Fibroblast of upper back skin (primary cell): ENCODE measurements around the gene TDRD9.
A peak's percentile ranks its signal among the peaks of the same experiment; 100 is the strongest.

ENCODE experiments used
- DNase-seq: peaks from one replicate; pipeline ENCODE4 v3.0.0-alpha.2; 2013

TDRD9 gene

DNA sequence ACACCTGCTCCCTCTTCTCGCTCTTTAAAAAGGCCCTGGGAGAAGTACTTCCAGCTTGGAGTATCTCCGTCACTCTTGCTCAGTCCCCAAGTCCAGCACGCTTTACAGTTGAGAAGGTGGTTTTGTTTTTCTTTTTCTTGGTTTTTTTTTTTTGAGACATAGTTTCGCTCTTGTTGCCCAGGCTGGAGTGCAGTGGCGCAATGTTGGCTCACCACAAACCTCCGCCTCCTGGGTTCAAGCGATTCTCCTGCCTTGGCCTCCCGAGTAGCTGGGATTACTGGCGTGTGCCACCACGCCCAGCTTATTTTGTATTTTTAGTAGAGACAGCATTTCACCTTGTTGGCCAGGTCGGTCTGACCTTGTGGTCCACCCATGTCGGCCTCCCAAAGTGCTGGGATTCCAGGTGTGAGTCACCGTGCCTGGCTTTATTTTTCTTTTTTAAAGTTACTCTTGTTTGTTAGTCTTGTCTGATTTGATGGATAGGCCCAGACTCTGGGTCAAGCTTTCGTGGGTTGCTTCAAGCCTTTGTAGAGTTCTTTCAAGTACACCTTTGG, 1.9 kb downstream of the TDRD9 start:
- DNase-seq = no peak

DNA sequence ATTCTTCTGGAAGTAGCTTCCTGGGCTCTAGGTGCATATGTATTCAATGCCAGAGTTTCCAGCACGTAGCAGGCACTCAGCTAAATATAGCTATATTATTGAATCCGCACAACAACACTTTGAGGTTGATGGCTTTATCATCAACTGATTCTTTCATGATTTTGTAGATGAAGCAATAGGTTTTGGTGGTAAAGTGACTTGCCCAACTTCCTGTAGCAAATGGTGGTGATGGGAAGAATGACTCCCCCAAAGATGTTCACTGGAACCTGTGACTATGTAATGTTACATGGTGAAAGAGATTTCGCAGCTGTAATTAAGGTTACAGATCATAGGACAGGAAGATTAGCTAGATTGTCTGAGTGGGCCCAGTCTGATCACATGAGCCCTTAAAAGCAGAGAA, 3.2 kb downstream of the TDRD9 start:
- no peak for DNase-seq

DNA sequence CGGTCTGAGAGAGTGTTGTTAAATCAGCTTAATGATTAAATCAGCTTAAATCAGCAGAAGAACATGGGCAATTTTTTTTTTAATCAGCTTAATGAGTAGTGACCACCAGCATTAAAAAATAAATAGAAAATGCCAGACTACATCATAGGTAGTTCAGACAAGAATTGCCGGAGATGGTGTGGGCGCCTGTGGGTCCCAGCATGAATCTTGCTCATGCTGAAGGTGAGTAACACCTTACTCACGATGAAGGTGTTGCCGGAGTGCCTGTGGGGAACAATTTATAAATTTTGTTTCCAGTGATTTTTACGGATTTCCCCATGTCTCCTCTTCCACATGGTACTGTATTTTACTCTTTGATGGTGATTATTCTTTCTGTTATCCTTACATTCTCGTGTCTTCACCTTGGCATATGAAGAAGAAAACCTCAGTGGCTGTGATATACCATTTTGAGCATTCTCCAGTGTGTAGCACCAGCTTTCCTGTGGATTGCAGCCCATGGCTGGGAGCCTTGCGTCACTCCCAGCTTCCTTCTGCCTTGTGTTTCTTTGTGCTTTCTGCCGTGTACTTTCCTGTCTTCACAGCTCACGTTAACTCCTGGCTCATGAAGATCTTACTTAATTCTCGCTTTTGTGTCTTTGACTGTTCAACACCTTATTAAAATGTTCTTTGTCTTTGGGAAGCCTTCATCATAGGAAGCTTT, 4.7 kb downstream of the TDRD9 start:
- DNase-seq = no peak

DNA sequence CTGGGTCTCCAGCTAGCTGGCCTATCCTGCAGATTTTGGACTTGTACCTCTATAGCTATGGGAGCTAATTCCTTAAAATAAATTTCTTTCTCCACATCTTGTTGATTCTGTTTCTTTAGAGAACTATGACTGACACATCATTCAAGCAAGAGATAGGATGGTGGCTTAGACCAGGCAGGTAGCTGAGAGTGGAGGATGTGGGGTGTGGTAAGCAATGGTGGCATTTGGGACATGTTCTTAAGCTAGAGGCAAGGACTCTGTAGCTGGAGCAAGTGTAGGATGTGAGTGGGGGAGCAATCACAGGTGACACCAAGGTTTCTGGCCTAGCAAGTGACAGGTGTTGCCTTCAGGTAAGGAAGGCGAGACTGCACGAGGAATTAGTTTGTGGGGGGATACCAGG, 6.8 kb downstream of the TDRD9 start:
- DNase-seq = no peak

DNA sequence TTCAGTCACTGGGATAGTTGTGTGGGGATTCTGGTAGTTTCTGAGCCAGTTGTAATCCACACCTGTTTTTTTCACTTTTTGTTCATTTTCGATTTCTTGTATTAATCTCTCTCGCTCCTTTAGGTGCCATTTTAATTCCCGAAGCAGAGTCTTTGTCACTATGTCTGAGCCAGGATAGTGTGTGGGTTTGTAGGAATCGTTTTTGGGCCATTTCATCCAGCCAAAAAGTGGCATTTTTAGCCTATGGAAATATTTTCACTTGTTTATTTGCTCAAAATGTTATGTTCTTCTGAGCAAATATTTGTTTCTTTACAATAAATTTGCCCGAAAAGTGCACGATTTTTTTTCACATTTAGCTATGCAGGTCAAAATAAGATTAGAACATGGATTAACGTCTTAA, 13.2 kb downstream of the TDRD9 start:
- no peak for DNase-seq

DNA sequence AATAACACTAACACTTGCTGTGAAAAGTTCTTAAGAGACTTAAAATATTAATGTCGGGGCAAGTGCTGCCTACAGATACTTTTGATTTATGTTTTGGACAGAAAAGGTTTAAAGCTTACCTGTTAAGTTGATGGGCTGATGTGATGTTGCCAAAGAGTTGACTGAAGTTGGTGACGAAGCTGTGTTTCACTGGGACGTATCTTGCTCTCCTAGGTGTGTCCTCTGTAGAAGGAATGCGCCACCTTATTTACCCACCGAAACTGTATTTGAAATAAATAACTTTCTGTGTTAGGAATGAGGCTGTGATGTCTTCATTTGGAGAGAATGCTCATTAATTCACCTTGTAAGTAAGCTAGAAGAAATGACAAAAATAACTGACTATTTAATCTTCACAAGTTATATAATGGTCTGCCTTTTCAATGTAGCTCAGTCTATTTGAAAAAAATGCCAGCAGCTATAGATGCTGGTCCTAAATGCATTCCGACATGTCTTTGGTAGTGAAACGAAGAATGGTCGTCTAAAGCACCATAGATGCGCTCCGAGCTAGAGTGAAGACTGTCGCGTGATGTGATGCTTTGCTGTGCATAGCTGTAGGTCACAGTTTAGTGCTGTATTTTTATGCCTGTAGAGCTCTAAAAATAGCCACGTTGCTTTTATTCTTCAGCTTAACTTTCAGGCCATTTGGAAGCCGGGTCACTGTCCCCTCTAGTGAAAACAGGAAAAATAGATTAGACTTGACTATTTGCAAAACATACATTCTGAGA, 13.9 kb downstream of the TDRD9 start, which contains the start of gene RD3L:
TSS of gene RD3L (minus strand) at position 557 of the 764 bp plus-strand sequence. CDS start 834 bp downstream, outside the sequence.
- DNase-seq = no peak

DNA sequence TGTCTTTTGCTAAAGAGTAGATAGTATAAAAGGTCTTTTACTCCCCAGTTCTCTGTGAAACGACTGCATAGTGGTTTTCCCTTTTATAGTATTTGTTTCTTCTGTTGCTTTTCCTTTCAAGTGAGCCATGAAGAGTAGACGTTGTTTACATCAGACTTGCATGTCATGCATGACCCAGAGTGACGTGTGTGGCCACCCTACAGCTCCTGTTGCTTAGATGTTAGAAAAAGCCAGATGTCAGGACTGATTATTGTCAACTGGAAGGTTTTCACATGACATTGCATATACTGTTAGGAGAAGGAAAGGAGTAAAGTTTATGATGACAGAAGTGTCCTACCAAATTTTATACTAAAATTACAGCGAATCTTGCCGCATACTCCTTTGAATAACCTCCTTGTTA, 15.4 kb downstream of the TDRD9 start:
- no peak for DNase-seq

DNA sequence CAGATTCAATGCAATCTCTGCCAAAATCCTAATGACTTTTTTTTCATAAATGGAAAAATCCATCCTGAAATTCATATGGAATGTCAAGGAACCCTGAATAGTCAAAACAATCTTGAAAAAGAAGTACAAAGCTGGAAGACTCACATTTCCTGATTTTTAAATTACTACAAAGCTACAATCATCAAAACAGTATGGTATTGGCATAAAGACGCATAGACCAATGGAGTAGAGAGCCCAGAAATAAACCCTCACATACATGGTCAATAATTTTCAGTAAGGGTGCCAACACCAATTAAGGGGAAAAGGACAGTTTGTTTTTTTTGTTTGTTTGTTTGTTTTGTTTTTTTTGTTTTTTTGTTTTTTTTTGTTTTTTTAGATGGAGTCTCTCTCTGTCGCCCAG, 18.7 kb downstream of the TDRD9 start:
- no peak for DNase-seq

DNA sequence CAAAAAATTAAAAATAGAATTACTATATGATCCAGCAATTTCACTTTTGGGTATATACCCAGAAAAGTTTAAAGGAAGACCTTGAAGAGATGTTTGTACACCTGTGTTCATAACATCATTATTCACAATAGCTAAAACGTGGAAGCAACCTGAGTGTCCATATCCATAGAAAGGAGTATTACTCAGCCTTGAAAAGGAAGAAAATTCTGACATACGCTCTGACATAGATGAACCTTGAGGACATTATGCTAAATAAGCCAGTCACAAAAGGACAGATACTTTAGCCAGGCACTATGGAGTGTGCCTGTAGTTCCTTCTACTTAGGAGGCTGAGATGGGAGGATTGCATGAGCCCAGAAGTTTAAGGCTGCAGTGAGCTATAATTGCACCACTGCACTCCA, 20.2 kb downstream of the TDRD9 start:
- DNase-seq = no peak

DNA sequence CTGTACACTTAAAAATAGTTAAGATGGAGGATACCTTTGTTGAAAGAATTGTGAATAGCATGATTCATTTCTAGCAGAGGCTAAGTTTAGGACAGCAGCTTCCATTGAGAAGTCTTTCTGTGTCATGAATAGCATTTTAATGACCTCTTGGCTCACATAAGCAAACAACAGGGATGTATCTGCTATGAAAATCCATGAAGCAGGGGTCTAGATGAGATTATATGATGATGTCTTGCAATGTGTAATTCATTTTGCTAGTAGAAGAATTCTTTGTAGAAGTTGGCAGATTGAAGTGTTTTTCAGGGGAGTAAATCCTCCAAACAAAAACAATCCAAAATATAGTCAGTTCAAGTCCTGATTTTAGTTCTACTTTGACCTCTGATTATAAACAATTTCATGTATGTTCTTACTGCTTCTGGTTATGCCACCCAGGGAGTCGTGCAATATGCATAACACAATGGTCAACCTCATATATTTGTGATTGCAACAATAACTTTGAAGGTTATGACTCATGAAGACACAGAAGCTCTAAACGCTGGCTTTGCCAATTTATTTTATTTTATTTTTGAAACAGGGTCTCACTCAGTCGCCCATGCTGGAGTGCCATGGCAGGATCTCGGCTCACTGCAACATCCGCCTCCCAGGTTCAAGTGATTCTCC, 21.0 kb downstream of the TDRD9 start:
- no peak for DNase-seq

DNA sequence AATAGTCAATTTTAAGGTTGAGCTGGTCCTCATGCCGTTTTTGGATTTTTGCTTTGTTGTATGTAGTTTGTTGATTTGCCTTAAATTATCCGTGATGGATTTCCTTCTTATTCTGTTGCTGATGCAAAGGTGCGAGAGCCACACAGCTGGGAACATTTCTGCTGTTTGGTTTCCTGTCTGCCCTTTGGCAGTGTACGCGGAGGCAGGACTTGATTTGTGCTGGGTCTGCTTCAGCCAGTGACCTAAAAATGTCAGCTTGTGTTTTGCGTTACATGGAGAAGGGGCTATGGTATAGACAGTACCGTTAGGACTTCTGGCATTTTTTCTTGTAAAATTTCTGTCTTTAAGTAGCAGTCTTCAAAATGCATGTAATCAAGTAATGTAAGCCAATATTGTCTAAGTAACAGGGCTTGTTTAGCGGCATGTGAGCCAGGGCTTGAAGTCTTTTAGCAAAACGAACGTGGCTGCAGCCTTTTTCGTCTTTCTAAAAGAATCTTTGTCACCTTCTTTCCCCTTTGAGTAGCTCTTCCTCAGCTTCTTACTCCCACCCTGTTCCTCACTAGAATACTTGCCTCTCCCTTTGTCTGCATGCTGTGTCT, 32.3 kb downstream of the TDRD9 start:
- DNase-seq = no peak

DNA sequence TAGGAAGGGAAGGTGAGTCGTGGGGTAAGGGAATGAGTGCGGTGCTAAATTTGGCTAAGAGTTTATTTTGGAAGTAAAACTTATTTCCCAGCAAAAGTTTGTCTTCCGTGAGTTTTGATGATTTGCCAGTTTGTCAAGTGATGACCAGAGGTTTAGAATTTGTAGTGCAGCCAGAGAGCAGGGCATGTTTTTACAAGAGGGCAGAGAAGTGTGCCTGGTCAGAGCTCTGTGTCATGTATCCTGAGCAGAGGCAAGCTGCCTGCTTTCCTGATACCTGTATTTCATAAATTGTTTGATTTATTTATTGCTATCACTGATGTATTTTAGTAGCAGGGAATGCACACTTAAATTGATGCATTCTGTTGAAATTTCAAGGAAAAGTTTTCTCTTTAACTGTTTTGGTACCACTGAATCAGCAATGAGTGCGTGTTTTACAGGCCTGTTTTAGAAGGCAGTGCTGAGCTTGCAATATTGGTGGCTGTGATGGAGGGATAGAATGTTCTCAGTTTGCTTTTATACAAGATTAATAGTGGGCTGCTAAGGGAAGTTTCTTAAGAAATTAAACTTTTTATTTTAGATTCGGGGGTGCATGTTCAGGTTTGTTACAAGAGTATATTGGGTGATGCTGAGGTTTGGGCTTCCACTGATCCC, 33.8 kb downstream of the TDRD9 start:
- no peak for DNase-seq

DNA sequence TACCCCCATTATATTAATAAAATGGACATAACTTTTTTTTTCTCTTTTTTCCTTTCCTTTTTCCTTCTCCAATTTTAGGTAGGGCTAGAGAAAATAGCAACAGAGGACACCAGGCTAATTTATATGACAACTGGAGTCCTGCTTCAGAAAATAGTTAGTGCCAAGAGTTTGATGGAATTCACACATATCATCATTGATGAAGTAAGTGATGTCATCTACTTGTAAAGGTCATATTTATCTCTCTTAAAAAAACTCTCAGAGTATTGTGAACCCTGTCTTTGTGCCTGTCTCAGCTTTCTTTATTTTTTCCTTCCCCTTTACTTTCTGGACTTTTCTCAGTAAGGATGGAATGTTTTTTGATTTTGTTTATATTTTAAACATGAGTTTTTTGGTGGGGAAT, 38.4 kb downstream of the TDRD9 start:
- DNase-seq = no peak

DNA sequence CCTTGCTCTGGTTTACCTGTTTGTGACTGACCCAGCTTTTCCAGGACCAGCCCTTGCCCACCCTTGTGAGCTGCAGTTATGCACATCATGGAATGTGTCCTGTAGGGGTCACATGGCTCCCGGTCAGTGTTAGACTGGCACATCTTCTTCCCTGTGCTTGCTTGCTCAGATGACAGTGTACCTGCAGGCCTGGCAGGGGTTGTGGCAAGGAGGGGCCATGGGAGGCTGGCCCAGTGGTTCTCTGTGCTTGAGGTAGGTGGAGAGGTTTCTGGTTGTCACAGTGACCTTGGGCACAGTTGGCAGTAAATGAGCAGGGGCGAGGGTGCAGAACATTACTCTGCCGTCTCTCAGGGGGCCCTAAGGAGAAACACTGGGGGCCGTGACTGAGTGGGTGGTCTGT, 41.7 kb downstream of the TDRD9 start:
- no peak for DNase-seq

DNA sequence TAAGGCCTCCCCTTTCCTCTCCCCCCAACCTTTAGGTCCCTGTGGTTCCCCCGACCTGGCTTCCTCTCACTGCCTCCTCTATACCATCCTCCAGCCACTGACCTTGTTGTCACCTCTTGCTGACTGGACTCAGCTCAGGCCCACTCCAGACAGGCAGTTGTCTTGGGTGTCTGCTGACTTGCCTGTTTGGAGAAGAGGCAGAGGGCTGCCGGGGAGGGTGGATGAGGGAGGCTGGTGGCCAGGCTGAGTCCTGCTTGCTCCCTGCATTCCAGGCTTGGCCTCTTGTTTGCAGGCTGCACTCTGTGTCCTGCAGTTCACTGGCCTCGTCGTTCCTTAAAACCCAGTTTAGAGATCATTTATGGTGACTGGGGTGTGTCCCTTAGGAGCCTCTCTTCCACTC, 45.1 kb downstream of the TDRD9 start:
- no peak for DNase-seq

DNA sequence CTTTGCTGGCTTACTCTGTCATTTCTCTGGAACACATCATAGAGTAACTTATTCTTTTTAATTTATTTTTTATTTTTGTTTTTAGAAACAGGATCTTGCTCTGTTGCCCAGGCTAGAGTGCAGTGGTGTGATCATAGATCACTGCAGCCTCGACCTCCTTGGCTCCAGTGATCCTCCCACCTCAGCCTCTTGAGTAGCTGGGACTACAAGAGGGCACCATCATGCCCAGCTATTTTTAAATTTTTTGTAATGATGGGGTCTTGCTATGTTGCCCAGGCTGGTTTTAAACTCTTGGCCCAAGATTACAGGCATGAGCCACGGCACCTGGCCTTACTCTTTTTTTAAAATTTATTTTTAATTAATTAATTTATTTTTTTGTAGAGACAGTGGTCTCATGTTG, 46.3 kb downstream of the TDRD9 start:
- no peak for DNase-seq

DNA sequence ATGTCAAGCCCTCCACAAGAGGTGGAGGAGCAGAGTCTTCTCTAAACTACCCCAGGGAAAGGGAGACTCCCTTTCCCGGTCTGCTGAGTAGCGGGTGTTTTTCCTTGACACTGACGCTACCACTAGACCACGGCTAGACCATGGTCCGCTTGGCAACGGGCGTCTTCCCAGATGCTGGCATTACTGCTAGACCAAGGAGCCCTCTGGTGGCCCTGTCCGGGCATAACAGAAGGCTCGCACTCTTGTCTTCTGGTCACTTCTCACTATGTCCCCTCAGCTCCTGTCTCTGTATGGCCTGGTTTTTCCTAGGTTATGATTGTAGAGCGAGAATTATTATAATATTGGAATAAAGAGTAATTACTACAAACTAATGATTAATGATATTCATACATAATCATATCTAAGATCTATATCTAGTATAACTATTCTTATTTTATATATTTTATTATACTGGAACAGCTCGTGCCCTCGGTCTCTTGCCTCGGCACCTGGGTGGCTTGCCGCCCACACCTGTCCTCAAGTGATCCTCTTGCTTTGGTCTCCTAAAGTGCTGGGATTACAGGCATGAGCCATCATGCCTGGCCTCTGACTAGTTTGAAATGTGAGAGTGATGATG, 52.5 kb downstream of the TDRD9 start:
- DNase-seq = peak; percentile 25

DNA sequence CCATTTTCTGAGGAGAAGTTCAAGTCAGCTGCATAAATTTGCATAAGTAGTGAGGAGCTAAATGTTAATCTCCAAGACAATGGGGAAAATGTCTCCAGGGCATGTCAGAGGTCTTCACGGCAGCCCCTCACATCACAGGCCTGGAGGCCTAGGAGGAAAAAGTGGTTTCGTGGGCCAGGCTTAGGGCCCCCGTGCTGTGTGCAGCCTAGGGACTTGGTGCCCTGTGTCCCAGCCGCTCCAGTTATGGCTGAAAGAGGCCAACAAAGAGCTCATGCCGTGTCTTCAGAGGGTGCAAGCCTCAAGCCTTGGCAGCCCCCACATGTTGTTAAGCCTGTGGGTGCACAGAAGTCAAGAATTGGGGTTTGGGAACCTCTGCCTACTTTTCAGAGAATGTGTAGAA, 55.9 kb downstream of the TDRD9 start:
- no peak for DNase-seq

DNA sequence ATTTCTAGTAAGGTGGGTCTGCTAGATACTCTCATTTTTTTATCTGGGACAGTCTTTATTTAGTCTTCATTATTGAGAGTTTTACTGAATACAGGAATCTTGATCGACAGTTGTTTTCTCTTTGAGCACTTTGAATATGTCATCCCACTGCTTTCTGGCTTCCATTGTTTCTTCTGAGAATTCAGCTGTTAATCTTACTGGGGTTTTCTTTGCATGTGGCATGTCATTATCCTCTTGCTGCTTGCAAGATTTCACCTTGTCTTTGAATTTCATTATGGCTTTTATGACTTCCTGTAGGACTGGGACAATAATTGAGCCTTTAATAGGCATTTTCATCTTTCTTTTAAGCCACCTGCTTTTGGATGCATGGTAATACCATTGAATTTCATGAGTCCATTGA, 60.8 kb downstream of the TDRD9 start:
- no peak for DNase-seq

DNA sequence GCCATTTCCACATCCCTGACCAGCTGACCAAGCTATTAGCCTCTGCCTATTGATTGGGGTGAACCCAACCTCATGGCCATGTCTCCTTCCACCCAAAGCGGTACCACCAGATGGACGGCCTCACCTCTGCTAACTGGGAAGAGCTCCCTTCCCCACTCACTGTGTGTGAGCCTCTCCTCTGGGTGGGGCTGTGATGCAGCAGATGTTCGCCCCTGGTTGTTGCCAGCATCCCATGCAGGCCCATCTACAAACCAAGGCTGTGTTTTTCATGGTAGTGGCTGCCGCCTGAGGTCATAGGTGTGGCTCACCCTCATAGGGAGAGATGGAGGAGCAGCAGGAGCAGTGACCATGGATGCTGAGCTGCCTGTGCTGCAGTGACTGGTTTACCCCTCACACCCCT, 61.7 kb downstream of the TDRD9 start:
- no peak for DNase-seq

DNA sequence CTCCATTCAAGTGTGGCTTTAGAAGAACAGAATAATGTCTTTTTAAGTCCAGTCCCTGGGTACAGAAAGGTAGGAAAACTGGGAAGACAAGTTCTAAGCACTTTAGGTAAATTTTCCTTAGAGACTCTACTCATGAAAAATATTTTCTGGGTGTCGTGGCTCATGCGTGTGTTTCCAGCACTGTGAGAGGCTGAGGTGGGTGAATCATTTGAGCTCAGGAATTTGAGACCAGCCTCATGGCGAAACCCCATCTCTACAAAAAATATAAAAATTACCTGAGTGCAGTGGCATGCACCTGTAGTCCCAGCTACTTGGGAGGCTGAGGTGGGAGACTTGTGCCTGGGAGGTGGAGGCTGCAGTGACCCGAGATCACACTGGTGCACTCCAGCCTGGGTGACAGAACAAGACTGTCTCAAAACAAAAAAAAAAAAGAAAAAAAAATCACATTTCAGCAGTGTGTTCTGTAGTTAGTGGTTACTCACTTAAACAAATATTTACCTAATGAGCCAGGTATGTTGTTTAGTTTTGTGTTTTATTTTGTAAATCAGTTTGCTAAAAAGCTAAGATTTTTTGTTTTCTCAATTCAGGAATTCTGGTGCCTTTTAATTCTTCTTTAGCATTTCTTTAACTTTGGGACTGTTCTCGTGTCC, 66.4 kb downstream of the TDRD9 start:
- no peak for DNase-seq

DNA sequence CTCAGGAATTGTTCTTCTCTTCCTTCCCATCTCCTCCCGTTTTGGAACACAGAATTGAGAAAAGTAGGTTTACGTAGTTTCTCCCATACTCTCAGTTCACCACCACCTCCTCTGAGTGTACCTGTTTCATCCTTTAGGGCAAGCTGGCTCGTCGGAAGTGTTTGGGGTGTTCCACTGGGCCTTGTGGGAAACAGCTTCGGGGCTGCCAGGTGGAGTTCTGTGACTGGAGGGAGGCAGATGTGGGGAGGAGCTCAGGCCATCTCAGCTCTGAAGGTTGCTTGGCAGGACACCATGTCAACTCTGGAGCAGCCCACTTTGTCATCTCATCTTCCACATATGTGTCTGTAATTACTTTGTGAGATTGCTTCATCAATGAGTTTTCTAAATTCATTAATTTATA, 67.6 kb downstream of the TDRD9 start:
- DNase-seq = no peak
